Right ventricle myocardium superior (tissue), 1 donor: ENCODE data around the gene PPFIA2. TPM values are rescaled to one million over a fixed set of nuclear protein-coding genes. Genes with fewer than 3 reads are reported as not detected.

Source experiments
- ATAC-seq: fragments of 200-7000 bp; cut with Tn5 transposase; one replicate; pipeline ENCODE4 v1.9.1; 2020; ENCODE audit warnings: mild to moderate bottlenecking; ENCODE audit not compliant: poor library complexity
- DNase-seq: peaks from one replicate; pipeline ENCODE4 v3.0.0-alpha.2; 2020
- intact Hi-C: fragments of 100-400 bp; cut with DNase I; formaldehyde crosslinking; loops from one replicate; pipeline ENCODE4 v1.11.2; 2022
- total RNA-seq: library from RNA; stranded (reverse); fragmentation: NEBNext Ultra II Directional; extraction: Animal tissue kit (Norgen Biotek cat#: 25700); gene quantifications from one replicate; pipeline ENCODE4 v1.2.1, GENCODE V29; 2021
- donor health status: DM: no; HTN: yes; CAD: no; lungs with severe emphysema.

PPFIA2 gene
- total RNA-seq, 1 donor from 2014 or later, result 0.35 TPM

GRCh38 chr12:81325086-81325485 is 434.1 kb downstream of the PPFIA2 start:
- ATAC-seq (no peak), DNase-seq (no peak)
- intact Hi-C loops, result loop anchor here (5.0 kb wide), 1 partner anchor 48 kb away; no protein-coding TSS in a partner anchor

GRCh38 chr12:81314903-81315531 is 444.1 kb downstream of the PPFIA2 start:
- ATAC-seq (no peak), DNase-seq (no peak)
- intact Hi-C loops, result no loop called here

- DNase-seq (no peak), ATAC-seq (no peak)
- intact Hi-C loops, result no loop called here
Observed at GRCh38 chr12:81303935-81304334, 455.2 kb downstream of the PPFIA2 start.

DNA sequence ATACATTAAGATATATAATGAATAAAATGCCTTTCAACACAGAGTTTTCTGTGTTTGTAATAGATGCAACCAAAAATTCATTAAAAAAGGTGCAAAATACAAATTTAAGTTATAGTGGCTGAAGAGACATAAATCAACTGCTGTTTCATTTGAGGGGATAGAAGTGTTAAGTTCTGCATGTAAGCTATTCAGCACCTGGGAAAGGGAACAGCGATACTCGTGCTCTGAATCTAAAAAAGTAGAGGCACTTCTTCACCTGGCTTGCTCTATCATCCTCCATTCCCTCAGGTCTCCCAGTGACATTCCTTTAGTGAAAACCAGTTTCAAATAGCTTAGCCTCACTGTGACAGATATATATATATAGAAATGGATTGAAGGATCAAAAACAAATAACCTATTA is 458.7 kb downstream of the PPFIA2 start:
- DNase-seq (no peak), ATAC-seq (no peak)
- intact Hi-C loops, result no loop called here

- DNase-seq, result no peak
- intact Hi-C loops, result no loop called here
- ATAC-seq, result no peak
Observed at GRCh38 chr12:81297601-81298000, 461.5 kb downstream of the PPFIA2 start.

GRCh38 chr12:81296556-81297305 is 462.4 kb downstream of the PPFIA2 start:
- DNase-seq, result no peak

DNA sequence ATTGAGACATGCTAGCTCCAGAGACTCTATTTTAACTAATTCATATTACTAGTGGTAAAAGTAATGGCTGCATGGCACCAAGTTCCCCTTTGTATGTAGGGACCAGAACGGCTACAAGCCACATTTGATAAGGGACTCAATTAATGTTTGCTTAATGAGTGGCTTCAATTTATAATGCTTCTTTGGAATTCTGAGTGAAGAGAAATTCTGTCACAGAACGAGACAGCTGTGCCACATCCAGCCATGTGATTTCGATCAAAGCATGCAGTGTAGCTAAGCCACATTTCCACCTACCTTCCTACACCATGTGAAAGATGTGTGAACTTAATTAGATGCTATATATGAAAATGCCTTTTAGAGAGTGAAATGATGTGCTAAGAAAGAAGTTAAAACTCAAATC is 463.9 kb downstream of the PPFIA2 start:
- intact Hi-C loops, result no loop called here
- no peak for DNase-seq
- no peak for ATAC-seq

More at GRCh38 chr12:81296556-81297305, 462.4 kb downstream of the PPFIA2 start:
- ATAC-seq, result no peak
- intact Hi-C loops, result no loop called here

DNA sequence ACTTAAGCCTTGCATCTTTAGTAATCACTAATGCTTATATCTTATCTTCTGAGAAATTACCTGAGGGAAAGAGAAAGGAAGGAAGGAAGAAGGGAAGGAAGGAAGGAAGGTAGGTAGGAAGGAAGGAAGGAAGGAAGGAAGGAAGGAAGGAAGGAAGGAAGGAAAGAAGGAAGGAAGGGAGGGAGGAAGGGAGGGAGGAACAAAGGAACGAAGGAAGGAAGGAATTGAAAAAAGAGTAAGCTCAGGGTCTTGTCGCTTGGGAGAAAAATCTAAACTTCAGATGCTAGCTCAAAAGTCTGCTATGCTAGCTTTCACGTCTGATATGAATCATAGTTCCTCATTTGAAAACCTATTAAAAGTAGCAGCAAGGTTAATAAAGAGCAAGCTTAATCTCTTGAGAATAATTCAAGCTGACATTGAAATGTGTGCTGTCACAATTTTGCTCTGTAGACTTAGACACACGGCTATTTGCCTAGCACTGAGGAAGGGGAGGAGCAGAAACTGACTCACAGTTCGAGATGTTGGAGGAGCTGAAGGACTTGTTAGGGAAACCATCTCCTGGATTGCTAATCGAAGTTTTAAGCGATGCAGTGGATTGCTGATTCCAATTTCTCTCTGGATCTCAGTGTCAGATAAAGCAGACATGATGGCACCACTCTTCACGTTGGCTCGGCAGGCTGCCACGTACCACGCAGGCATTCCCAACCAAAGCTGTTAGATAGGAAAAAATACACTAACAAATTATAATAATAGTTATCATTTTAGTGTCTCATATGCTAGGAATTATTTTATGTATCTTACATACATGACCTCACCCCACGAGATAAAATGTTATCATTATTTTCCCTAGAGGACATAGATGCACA is 464.6 kb downstream of the PPFIA2 start:
- ATAC-seq, result no peak
- DNase-seq, result no peak
- intact Hi-C loops, result no loop called here

DNA sequence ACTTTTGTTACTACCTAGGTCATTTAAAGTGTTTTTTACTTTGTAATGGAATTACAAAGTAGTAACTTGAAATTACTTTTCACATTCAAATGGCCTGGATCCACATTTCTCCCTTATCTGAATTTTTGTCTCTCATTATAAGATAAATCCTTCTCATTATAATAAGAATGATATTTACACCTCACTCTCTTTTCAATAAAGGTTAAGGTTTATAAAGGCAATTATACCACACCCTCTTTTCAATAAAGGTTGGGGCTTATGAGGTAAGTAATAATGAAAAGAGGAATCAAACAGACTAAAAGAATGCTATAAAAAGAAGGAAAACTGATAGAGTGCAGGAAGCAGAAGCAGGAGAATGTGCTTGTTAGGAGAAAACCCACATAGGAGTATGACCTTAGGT is 470.5 kb downstream of the PPFIA2 start:
- intact Hi-C loops, result no loop called here
- ATAC-seq (no peak), DNase-seq (no peak)

DNA sequence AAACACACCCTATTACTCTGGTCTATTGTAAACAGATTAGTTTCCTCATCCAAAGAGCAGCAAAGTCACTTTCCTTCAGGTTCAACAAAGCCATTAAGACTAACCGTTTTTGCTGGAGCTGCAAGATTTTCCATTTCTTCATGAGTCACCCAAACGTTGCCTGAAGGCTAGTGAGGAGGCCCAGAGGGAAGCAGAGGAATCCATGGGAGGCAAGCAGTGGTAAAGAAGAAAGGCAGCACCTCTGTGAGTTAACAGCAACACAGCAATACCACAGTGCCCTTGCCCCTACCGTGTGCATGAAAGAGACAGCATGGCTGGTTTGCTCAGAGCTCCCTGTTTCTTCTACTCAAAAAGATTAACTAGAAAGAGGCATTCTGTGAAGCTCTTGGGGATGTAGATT is 475.0 kb downstream of the PPFIA2 start:
- intact Hi-C loops, result no loop called here
- no peak for ATAC-seq
- DNase-seq, result no peak

- intact Hi-C loops, result loop anchor here (5.0 kb wide), 1 partner anchor 52 kb away; no protein-coding TSS in a partner anchor
- no peak for DNase-seq
- no peak for ATAC-seq
Observed at GRCh38 chr12:81274637-81275529, 484.3 kb downstream of the PPFIA2 start.

- DNase-seq (no peak), ATAC-seq (no peak)
- intact Hi-C loops, result no loop called here
Observed at GRCh38 chr12:81270385-81270784, 488.8 kb downstream of the PPFIA2 start.

- intact Hi-C loops, result no loop called here
- DNase-seq (no peak), ATAC-seq (no peak)
Observed at GRCh38 chr12:81263072-81263471, 496.1 kb downstream of the PPFIA2 start.

DNA sequence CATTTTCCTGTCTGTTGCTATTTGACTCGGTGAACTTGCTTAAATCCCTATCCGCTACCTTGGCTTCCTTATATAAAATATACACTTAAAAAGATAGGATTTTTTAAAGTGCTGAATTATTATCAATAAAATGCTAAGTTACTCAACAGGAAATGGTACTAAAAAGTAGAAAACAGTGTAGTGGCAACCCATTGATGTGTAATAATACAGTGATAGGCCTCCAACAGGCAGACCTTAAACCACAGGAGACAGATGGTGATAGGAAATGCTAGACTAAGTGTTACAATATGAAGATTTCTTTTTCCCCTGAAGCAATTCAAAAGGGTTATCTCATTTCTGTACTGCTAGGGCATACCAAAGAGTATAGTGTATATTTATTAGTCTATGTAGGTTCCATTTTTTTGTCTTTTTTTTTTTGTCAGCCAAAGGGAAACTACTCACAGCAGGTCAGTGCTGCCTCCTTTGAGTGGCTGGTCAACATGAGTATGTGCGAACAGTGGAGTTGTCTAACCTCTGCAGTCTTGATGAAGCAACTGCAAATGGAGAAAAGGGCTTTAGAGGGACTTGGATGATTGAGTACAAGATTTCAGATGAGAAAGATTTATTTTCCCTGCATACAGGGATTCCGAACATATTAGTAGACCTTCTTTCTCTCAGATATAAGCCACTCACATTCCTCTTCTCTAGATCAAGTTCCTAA is 497.5 kb downstream of the PPFIA2 start:
- DNase-seq (no peak), ATAC-seq (no peak)
- intact Hi-C loops, result no loop called here

- intact Hi-C loops, result no loop called here
- ATAC-seq (no peak), DNase-seq (no peak)
Observed at GRCh38 chr12:81259360-81259759, 499.8 kb downstream of the PPFIA2 start.

- no peak for ATAC-seq
- no peak for DNase-seq
- intact Hi-C loops, result no loop called here
Observed at GRCh38 chr12:81257947-81258551, 501.1 kb downstream of the PPFIA2 start.

- ATAC-seq (no peak), DNase-seq (no peak)
- intact Hi-C loops, result no loop called here
Observed at GRCh38 chr12:81255947-81256346, 503.2 kb downstream of the PPFIA2 start.

DNA sequence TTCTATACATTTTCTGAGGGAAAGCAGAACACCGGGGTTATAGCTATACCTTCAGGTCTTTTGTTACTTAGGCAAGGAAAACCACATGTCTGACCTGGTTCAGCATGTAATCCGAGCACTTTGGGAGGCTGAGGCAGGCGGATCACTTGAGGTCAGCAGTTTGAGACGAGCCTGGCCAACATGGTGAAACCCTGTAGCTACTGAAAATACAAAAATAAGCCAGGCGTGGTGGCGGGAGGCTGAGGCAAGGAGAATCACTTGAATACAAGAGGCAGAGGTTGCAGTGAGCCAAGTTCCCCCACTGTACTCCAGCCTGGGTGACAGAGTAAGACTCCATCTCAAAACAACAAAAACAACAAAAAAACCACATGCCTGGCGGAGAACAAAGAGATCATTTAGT is 503.7 kb downstream of the PPFIA2 start:
- DNase-seq (no peak), ATAC-seq (no peak)
- intact Hi-C loops, result no loop called here
